ENCODE measurements around the gene KCNQ1.

KCNQ1 gene

GRCh38 chr11:2742611-2743426, 298.0 kb downstream of the KCNQ1 start:
- no peak for DNase-seq
- TF ChIP-seq GATA1 (IDR thresholded peaks at IDR 0.05; ENCODE audit: low read depth, low read length) (no peak), POLR2A (IDR thresholded peaks at IDR 0.05; ENCODE audit: low read length) (no peak)

- DNase-seq: no peak
Observed at GRCh38 chr11:2743427-2744110, 298.8 kb downstream of the KCNQ1 start.

GRCh38 chr11:2744166-2744565, 299.4 kb downstream of the KCNQ1 start:
- TF ChIP-seq GATA1 (IDR thresholded peaks at IDR 0.05; ENCODE audit: low read depth, low read length) (no peak), POLR2A (IDR thresholded peaks at IDR 0.05; ENCODE audit: low read length) (no peak)
- DNase-seq: no peak

More at GRCh38 chr11:2743427-2744110, 298.8 kb downstream of the KCNQ1 start:
- TF ChIP-seq POLR2A (IDR thresholded peaks at IDR 0.05; ENCODE audit: low read length) (no peak), GATA1 (IDR thresholded peaks at IDR 0.05; ENCODE audit: low read depth, low read length) (no peak)

- no peak for DNase-seq
- no peak for TF ChIP-seq GATA1 (IDR thresholded peaks at IDR 0.05; ENCODE audit: low read depth, low read length)
- TF ChIP-seq POLR2A (IDR thresholded peaks at IDR 0.05; ENCODE audit: low read length): no peak
Observed at GRCh38 chr11:2745511-2745910, 300.7 kb downstream of the KCNQ1 start.

- no peak for DNase-seq
- TF ChIP-seq GATA1 (IDR thresholded peaks at IDR 0.05; ENCODE audit: low read depth, low read length) (no peak), POLR2A (IDR thresholded peaks at IDR 0.05; ENCODE audit: low read length) (no peak)
Observed at GRCh38 chr11:2746401-2747247, 301.8 kb downstream of the KCNQ1 start.

- no peak for DNase-seq
- no peak for TF ChIP-seq POLR2A (IDR thresholded peaks at IDR 0.05; ENCODE audit: low read length)
- TF ChIP-seq GATA1 (IDR thresholded peaks at IDR 0.05; ENCODE audit: low read depth, low read length): no peak
Observed at GRCh38 chr11:2747248-2748027, 302.6 kb downstream of the KCNQ1 start.

- no peak for TF ChIP-seq POLR2A (IDR thresholded peaks at IDR 0.05; ENCODE audit: low read length)
- TF ChIP-seq GATA1 (IDR thresholded peaks at IDR 0.05; ENCODE audit: low read depth, low read length): no peak
- no peak for DNase-seq
Observed at GRCh38 chr11:2748061-2748813, 303.4 kb downstream of the KCNQ1 start.

GRCh38 chr11:2748814-2749554, 304.2 kb downstream of the KCNQ1 start:
- TF ChIP-seq GATA1 (IDR thresholded peaks at IDR 0.05; ENCODE audit: low read depth, low read length) (no peak), POLR2A (IDR thresholded peaks at IDR 0.05; ENCODE audit: low read length) (no peak)
- DNase-seq: no peak

- no peak for DNase-seq
Observed at GRCh38 chr11:2750101-2750681, 305.4 kb downstream of the KCNQ1 start.

GRCh38 chr11:2750682-2751522, 306.1 kb downstream of the KCNQ1 start:
- DNase-seq: no peak
- TF ChIP-seq POLR2A (IDR thresholded peaks at IDR 0.05; ENCODE audit: low read length) (no peak), GATA1 (IDR thresholded peaks at IDR 0.05; ENCODE audit: low read depth, low read length) (no peak)

More at GRCh38 chr11:2750101-2750681, 305.4 kb downstream of the KCNQ1 start:
- TF ChIP-seq GATA1 (IDR thresholded peaks at IDR 0.05; ENCODE audit: low read depth, low read length) (no peak), POLR2A (IDR thresholded peaks at IDR 0.05; ENCODE audit: low read length) (no peak)
